K562 (cell line): Measurements from ENCODE around the gene PTPRG. TPM values are rescaled to one million over a fixed set of nuclear protein-coding genes. Genes with fewer than 3 reads are reported as not detected.

ENCODE experiments used
- ATAC-seq: fragments of 200-7000 bp; cut with Tn5 transposase; 3 replicates; pipeline ENCODE4 v1.9.1; 2020; ENCODE audit warnings: moderate library complexity
- BruUV-seq: library from RNA; stranded (reverse); fragments of 400-500 nt; replicated peaks from 2 replicates; lab custom pipeline; 2021; lab: Mats Ljungman, UMichigan
- CTCF ChIA-PET: fragments of 300-600 bp; formaldehyde crosslinking; extraction: SDS; loops from one replicate; lab custom pipeline; 2021; ENCODE audit warnings: low intra/inter-chr PET ratio; lab: Yijun Ruan, JAX
- POLR2A ChIA-PET: fragments of 300-600, 350-650 bp; sonication (Branson Sonifier 250); formaldehyde crosslinking; extraction: SDS; loops from one replicate; lab custom pipeline; 2021; ENCODE audit warnings: antibody characterized with exemption, inconsistent platforms; lab: Yijun Ruan, JAX
- DNase-seq, 4 experiments: peaks; one replicate each; pipeline versions ENCODE4 v3.0.0 to v3.0.0-alpha.2; 2011 to 2018; ENCODE audit warnings: low spot score in 3 of 4, mixed read lengths in 3 of 4; ENCODE audit errors: extremely low read depth in 1 of 4
- FAIRE-seq: peaks from 2 replicates; lab custom pipeline; 2011; peaks lifted over from hg19 to GRCh38; lab: Jason Lieb, UNC
- H2AFZ ChIP-seq: 2 replicates; pipeline ENCODE4 v1.6.0; 2011; ENCODE audit warnings: low read depth, low read length, control low read depth, inconsistent platforms
- H3K27ac ChIP-seq: fragments of 200-600 bp; 3 replicates; pipeline ENCODE4 v1.8.0; 2011; ENCODE audit warnings: low read depth, mild to moderate bottlenecking, control low read depth, inconsistent platforms, low read length, moderate library complexity, mixed read lengths; ENCODE audit errors: extremely low read depth
- H3K27me3 ChIP-seq, 2 experiments: fragments of 300-600 bp in 1 of 2; 2 replicates in 1 of 2; 3 replicates in 1 of 2; pipeline versions ENCODE4 v1.6.0 to v1.8.0; 2011; ENCODE audit warnings: inconsistent platforms in 2 of 2, low read length in 2 of 2, mild to moderate bottlenecking in 1 of 2, mixed read lengths in 1 of 2, moderate library complexity in 1 of 2; ENCODE audit not compliant: control insufficient read depth in 2 of 2, insufficient read depth in 2 of 2
- H3K36me3 ChIP-seq: fragments of 300-600 bp; 3 replicates; pipeline ENCODE4 v1.8.0; 2011; ENCODE audit warnings: mild to moderate bottlenecking, low read length, inconsistent platforms; ENCODE audit not compliant: control insufficient read depth, insufficient read depth
- H3K4me1 ChIP-seq, 2 experiments: fragments of 200-600 bp in 1 of 2; replicated peaks in 1 of 2; 2 replicates in 1 of 2; 3 replicates in 1 of 2; pipeline versions ENCODE4 v1.5.1 to v1.8.0; 2011; ENCODE audit warnings: inconsistent platforms in 2 of 2, low read length in 2 of 2, mild to moderate bottlenecking in 1 of 2, mixed read lengths in 1 of 2, moderate library complexity in 1 of 2; ENCODE audit not compliant: control insufficient read depth in 2 of 2, insufficient read depth in 2 of 2
- H3K4me2 ChIP-seq: 2 replicates; pipeline ENCODE4 v1.6.1; 2011; ENCODE audit warnings: low read length, control low read depth, inconsistent platforms, mixed read lengths; ENCODE audit not compliant: insufficient read depth
- H3K4me3 ChIP-seq: fragments of 200-600 bp; sonication (generic), shearing (Covaris generic); 2 replicates; pipeline ENCODE4 v1.5.1; 2016; ENCODE audit warnings: control low read depth, inconsistent platforms
- H3K79me2 ChIP-seq: fragments of 200-600 bp; 3 replicates; pipeline ENCODE4 v1.8.0; 2011; ENCODE audit warnings: low read length, inconsistent platforms; ENCODE audit not compliant: control insufficient read depth, insufficient read depth
- H3K9ac ChIP-seq, 2 experiments: 2 replicates each; pipeline versions ENCODE4 v1.6.0 to v1.6.1; 2011; ENCODE audit warnings: low read depth in 2 of 2, low read length in 2 of 2, control low read depth in 1 of 2, inconsistent platforms in 1 of 2, mild to moderate bottlenecking in 1 of 2, mixed read lengths in 1 of 2; ENCODE audit not compliant: insufficient read depth in 1 of 2
- H3K9me1 ChIP-seq: one replicate; pipeline ENCODE4 v1.6.0; 2011; ENCODE audit warnings: inconsistent platforms, mild to moderate bottlenecking, low read length, moderate library complexity; ENCODE audit not compliant: control insufficient read depth, insufficient read depth
- H3K9me3 ChIP-seq: replicated peaks from 2 replicates; pipeline ENCODE4 v1.5.1; 2011; ENCODE audit warnings: low read depth, low read length, inconsistent platforms; ENCODE audit not compliant: control insufficient read depth, insufficient read depth
- H4K20me1 ChIP-seq: replicated peaks from 2 replicates; pipeline ENCODE4 v1.6.1; 2011; ENCODE audit warnings: low read length, inconsistent platforms, mixed read lengths; ENCODE audit not compliant: control insufficient read depth, insufficient read depth
- BMI1 ChIP-seq: fragments of 150-350 bp; IDR thresholded peaks from 2 replicates; pipeline ENCODE4 v1.6.1; 2014; ENCODE audit warnings: low read length
- FOXP1 ChIP-seq: sonication (generic); formaldehyde crosslinking; IDR thresholded peaks from 2 replicates; pipeline ENCODE4 v1.8.0; 2022; ENCODE audit warnings: mild to moderate bottlenecking, missing genetic modification reagents
- GABPA ChIP-seq: fragments of 200-800 bp; sonication (Bioruptor generic); conservative IDR thresholded peaks from 2 replicates; pipeline ENCODE4 v1.6.1; 2016; ENCODE audit warnings: low read depth, missing genetic modification characterization, missing compliant biosample characterization
- MED1 ChIP-seq: sonication (generic); formaldehyde crosslinking; IDR thresholded peaks from 2 replicates; pipeline ENCODE4 v1.8.1; 2023; ENCODE audit warnings: missing genetic modification reagents, borderline replicate concordance
- NCOA2 ChIP-seq, 2 experiments: fragments of 450-650 bp; IDR thresholded peaks; 2 replicates each; pipeline ENCODE4 v1.6.1; 2018; ENCODE audit warnings: mild to moderate bottlenecking in 2 of 2, moderate library complexity in 1 of 2; ENCODE audit not compliant: partially characterized antibody in 2 of 2
- PRPF4 ChIP-seq: fragments of 200-400 bp; formaldehyde crosslinking; IDR thresholded peaks from one replicate; pipeline ENCODE4 v1.6.1; 2017; ENCODE audit warnings: low read length, low read depth, mild to moderate bottlenecking; ENCODE audit not compliant: insufficient read depth, poor library complexity, severe bottlenecking
- SREBF2 ChIP-seq: sonication (generic); formaldehyde crosslinking; IDR thresholded peaks from 2 replicates; pipeline ENCODE4 v1.4.0; 2020; ENCODE audit warnings: mild to moderate bottlenecking, missing genetic modification reagents
- ZBTB12 ChIP-seq: fragments of 250-450 bp; sonication (Bioruptor Pico); IDR thresholded peaks from 2 replicates; pipeline ENCODE4 v1.4.0; 2020
- ZBTB8A ChIP-seq: fragments of 450-650 bp; IDR thresholded peaks from 2 replicates; pipeline ENCODE4 v1.6.1; 2018; ENCODE audit warnings: mild to moderate bottlenecking, moderate library complexity; ENCODE audit not compliant: partially characterized antibody
- ZKSCAN3 ChIP-seq: fragments of 250-450 bp; sonication (Bioruptor Pico); IDR thresholded peaks from 2 replicates; pipeline ENCODE4 v1.4.0; 2020
- ZNF740 ChIP-seq, 3 experiments: fragments of 200-800 bp in 1 of 3; sonication (Bioruptor generic) in 1 of 3; sonication (generic) in 1 of 3; formaldehyde crosslinking in 1 of 3; IDR thresholded peaks; 2 replicates each; pipeline versions ENCODE4 v1.6.1 to v1.8.0; 2016 to 2022; ENCODE audit warnings: mild to moderate bottlenecking in 2 of 3, missing compliant biosample characterization in 2 of 3, missing genetic modification characterization in 2 of 3, missing genetic modification reagents in 1 of 3
- WGBS: fragments of 100-300 bp; shearing (Covaris generic); methylation state at CpG from one replicate; pipeline ENCODE4 v1.1.6; 2016; ENCODE audit warnings: low coverage, mixed read lengths; ENCODE audit not compliant: insufficient coverage; ENCODE audit errors: missing lambda C conversion rate; 5-methylcytosine and 5-hydroxymethylcytosine counted together
- in situ Hi-C: fragments of 300-500 bp; cut with MboI; formaldehyde crosslinking; loops from 4 replicates; pipeline ENCODE4 v1.15.0; 2018; ENCODE audit warnings: inconsistent platforms, mixed read lengths
- intact Hi-C: fragments of 100-400 bp; cut with micrococcal nuclease; formaldehyde crosslinking; loops from 2 replicates; pipeline ENCODE4 v1.14.2; 2022
- polyA plus RNA-seq, 8 experiments: library from polyadenylated mRNA; depleted of rRNA in 4 of 8; stranded (reverse) in 5 of 8; unstranded in 3 of 8; fragments of >200 nt; fragmentation: Nextera tagmentation in 2 of 8; fragmentation: Illumina TruSeq in 1 of 8; extraction: Ambion mirVana in 2 of 8; extraction: Trizol in 1 of 8; gene quantifications; 2 replicates each; pipeline versions ENCODE4 v1.2.1 to v1.2.3, GENCODE V29; 2011 to 2014; ENCODE audit warnings: inconsistent platforms in 1 of 8, missing spikeins in 1 of 8
- total RNA-seq, 7 experiments: library from RNA; depleted of rRNA in 6 of 7; stranded (reverse); fragments of >200 nt in 6 of 7; fragmentation: Illumina TruSeq in 2 of 7; extraction: Trizol in 2 of 7; gene quantifications; 2 replicates each; pipeline versions ENCODE4 v1.2.1 to v1.2.3, GENCODE V29; 2011 to 2021; ENCODE audit warnings: low replicate concordance in 1 of 7

The PTPRG gene
- total and polyA plus RNA-seq, 9 of the 15 experiments (the other 6 are each of a cell fraction or from before 2014, with no cell fraction given) = 0.16 TPM; not detected in 8

- in situ Hi-C loops (no loop called here), intact Hi-C loops (no loop called here)
Observed at GRCh38 chr3:62180514-62180913, 619.1 kb downstream of the PTPRG start.

GRCh38 chr3:62183087-62183486 is 621.7 kb downstream of the PTPRG start:
- CTCF ChIA-PET = no interaction called here
- Histone ChIP-seq H3K27me3 (peaks cover 0 to 5% of the 10 kb centered on the region in 2 experiments; a peak in 2 of 5 replicates), H3K79me2 (no peaks in the 10 kb centered on the region), H3K4me3 (no peak overlapping the region), H3K9me3 (no peaks in the 10 kb centered on the region), H3K9me1 (no peaks in the 10 kb centered on the region), H3K27ac (no peak overlapping the region), H2AFZ (no peak overlapping the region), H4K20me1 (no peaks in the 10 kb centered on the region), H3K9ac (no peak overlapping the region), H3K4me2 (no peak overlapping the region), H3K36me3 (no peaks in the 10 kb centered on the region), H3K4me1 (no peaks in the 10 kb centered on the region)
- in situ Hi-C loops (no loop called here), intact Hi-C loops (no loop called here)
- no TSS peak for BruUV-seq
- ATAC-seq (no peak), FAIRE-seq (no peak), DNase-seq (no peak)
- WGBS = 0% methylated on average over 6 of the region's 8 CpGs
- POLR2A ChIA-PET = no interaction called here
- TF ChIP-seq ZBTB12 = no peak
- no peak for TF ChIP-seq FOXP1
- TF ChIP-seq MED1 (CRISPR knock-in tag) = no peak
- TF ChIP-seq GABPA = no peak
- no peak for TF ChIP-seq PRPF4
- no peak for TF ChIP-seq ZKSCAN3 (CRISPR knock-in tag)
- TF ChIP-seq BMI1 = no peak

More at GRCh38 chr3:62180514-62180913, 619.1 kb downstream of the PTPRG start:
- no peaks in the 10 kb centered on the region for H3K79me2 ChIP-seq
- FAIRE-seq = no peak
- TF ChIP-seq ZNF740 (CRISPR knock-in tag; IDR thresholded peaks at IDR 0.05) (no peak), ZNF740 (tag; IDR thresholded peaks at IDR 0.05) (no peak), SREBF2 (no peak), NCOA2 (IDR thresholded peaks at IDR 0.05; ENCODE audit: partially characterized antibody in 2 of 2) (no peak), ZBTB8A (no peak)
- TF ChIP-seq, all 486 proteins: peak for 0
- no TSS peak for BruUV-seq
- no peaks in the 10 kb centered on the region for H3K4me1 ChIP-seq
- POLR2A ChIA-PET = no interaction called here
- no peak overlapping the region for H2AFZ ChIP-seq
- H3K4me2 ChIP-seq = no peak overlapping the region
- ATAC-seq = no peak
- H3K9ac ChIP-seq = no peak overlapping the region
- H3K9me1 ChIP-seq = no peaks in the 10 kb centered on the region
- H3K9me3 ChIP-seq = no peaks in the 10 kb centered on the region
- no peak for DNase-seq
- peaks cover 0 to 5% of the 10 kb centered on the region in 2 experiments; a peak in 2 of 5 replicates for H3K27me3 ChIP-seq
- WGBS = 0% methylated on average over 5 of the region's 5 CpGs
- H3K36me3 ChIP-seq = no peaks in the 10 kb centered on the region
- H3K27ac ChIP-seq = no peak overlapping the region
- no peak overlapping the region for H3K4me3 ChIP-seq
- CTCF ChIA-PET = no interaction called here
- H4K20me1 ChIP-seq = no peaks in the 10 kb centered on the region
